ENCODE data around the gene COLEC12. TPM values are rescaled to one million over a fixed set of nuclear protein-coding genes. Genes with fewer than 3 reads are reported as not detected.

COLEC12 gene
- total RNA-seq, 4 donors from 2014 or later: 2.1 to 6.2 (median 5.2) TPM

Other genes with a start within 250 kb of the COLEC12 start
- gene THOC1, start 232.7 kb downstream of the COLEC12 start, total RNA-seq: 100 to 1,000 TPM in 1 of 4 donors, 10 to 100 TPM in 3; 30.4 to 152 (median 46.8) TPM
- gene CETN1, start 79.7 kb upstream of the COLEC12 start, total RNA-seq: not detected
- 1 to 10 TPM in 3 of 4 donors, not detected in 1; 1.4 to 6.9 (median 3.5) TPM for gene CLUL1, start 96.3 kb upstream of the COLEC12 start, total RNA-seq
- 1 to 10 TPM; 2.6 to 5.9 (median 3.2) TPM for gene TYMS, start 157.0 kb upstream of the COLEC12 start, total RNA-seq
- gene ENOSF1, start 211.9 kb upstream of the COLEC12 start, total RNA-seq: 100 to 1,000 TPM in 1 of 4 donors, 10 to 100 TPM in 3; 31.8 to 159 (median 64.3) TPM